Memory B cell (primary cell): ENCODE results near the gene EEF1A2.

Experiments used
- ATAC-seq: fragments of 150-1000 bp; cut with Tn5 transposase; 2 replicates; pipeline ENCODE4 v1.10.0; 2021; ENCODE audit warnings: low read depth, mild to moderate bottlenecking, moderate library complexity
- DNase-seq, 2 donors: peaks; one replicate each; pipeline ENCODE4 v3.0.0; 2022; ENCODE audit warnings: low spot score in 2 of 2
- H3K27ac Mint-ChIP-seq: one replicate; pipeline ENCODE4 v1.8.0; 2022; ENCODE audit warnings: mild to moderate bottlenecking, moderate library complexity, mixed read lengths
- H3K27me3 Mint-ChIP-seq: one replicate; pipeline ENCODE4 v1.8.0; 2022; ENCODE audit warnings: mixed read lengths
- H3K36me3 Mint-ChIP-seq: one replicate; pipeline ENCODE4 v1.8.0; 2022; ENCODE audit warnings: mild to moderate bottlenecking, mixed read lengths
- H3K4me1 Mint-ChIP-seq: one replicate; pipeline ENCODE4 v1.8.0; 2022; ENCODE audit warnings: mixed read lengths
- H3K4me3 Mint-ChIP-seq: one replicate; pipeline ENCODE4 v1.8.0; 2022; ENCODE audit warnings: mild to moderate bottlenecking, moderate library complexity, mixed read lengths
- H3K9me3 Mint-ChIP-seq: one replicate; pipeline ENCODE4 v1.8.0; 2022; ENCODE audit warnings: mixed read lengths

Gene EEF1A2

GRCh38 chr20:63540417-63541186 lies 41.7 kb upstream of the EEF1A2 start:
- H3K27ac Mint-ChIP-seq, result no peak overlapping the region

DNA sequence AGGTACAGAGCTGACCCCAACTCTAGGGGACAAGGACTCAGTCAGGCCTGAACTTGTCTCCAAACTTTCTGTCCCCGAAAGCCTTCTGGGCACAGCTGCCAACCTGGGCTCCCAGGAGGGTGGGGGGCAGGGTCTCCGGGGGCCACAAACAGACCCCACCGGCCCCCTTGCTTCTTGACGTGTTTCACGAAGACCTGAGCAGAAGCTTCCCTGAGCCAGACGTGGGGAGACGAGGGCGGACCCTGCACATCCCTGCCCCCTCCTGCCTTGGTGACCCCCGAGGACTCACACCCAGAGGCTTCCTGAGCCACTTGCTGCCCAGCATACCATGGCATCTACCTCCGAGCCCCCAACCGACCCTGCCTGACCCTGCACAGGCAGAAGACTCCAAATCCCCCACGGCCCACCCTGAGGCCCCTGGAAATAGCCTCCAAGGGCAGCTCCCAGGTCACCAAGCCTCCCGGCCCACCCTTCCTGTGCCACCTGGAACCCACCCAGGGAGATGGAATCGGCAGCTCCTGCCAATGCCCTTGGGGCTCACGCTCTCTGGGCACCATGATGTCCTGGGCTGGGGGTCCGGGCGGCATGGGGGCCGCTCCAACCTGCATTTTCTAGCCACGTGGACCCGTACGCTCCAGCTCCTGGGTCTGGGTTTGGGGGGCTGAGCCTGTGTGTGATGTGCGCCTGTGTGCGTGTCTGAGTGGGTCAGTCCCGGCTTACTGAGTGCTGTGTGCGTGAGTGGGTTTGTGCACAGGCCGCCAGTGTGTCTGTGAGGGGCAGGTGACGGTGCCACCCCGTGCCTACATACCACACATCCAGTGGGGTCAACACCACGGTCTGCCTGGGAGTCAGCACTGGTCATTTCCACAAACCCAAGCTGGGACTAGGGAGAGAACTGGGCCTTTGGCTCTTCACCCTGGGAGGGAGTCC lies 40.8 kb upstream of the EEF1A2 start:
- peak overlapping the region; percentile 73 for H3K27ac Mint-ChIP-seq
- H3K27me3 Mint-ChIP-seq, result peaks cover 8% of the 10 kb centered on the region
- H3K4me1 Mint-ChIP-seq, result peaks cover 24% of the 10 kb centered on the region
- no peak overlapping the region for H3K4me3 Mint-ChIP-seq
- no peaks in the 10 kb centered on the region for H3K9me3 Mint-ChIP-seq
- ATAC-seq (no peak), DNase-seq (no peak)
- H3K36me3 Mint-ChIP-seq, result no peaks in the 10 kb centered on the region

More at GRCh38 chr20:63540417-63541186, 41.7 kb upstream of the EEF1A2 start:
- H3K27me3 Mint-ChIP-seq, result peaks cover 8% of the 10 kb centered on the region
- H3K4me1 Mint-ChIP-seq, result peaks cover 30% of the 10 kb centered on the region
- peak overlapping the region; percentile 3 for H3K4me3 Mint-ChIP-seq
- no peak for ATAC-seq
- H3K9me3 Mint-ChIP-seq, result no peaks in the 10 kb centered on the region
- no peak for DNase-seq
- H3K36me3 Mint-ChIP-seq, result no peaks in the 10 kb centered on the region

- ATAC-seq (no peak), DNase-seq (no peak)
- Mint-ChIP-seq H3K4me3 (no peak overlapping the region), H3K27me3 (peaks cover 8% of the 10 kb centered on the region), H3K27ac (peak overlapping the region; percentile 73), H3K36me3 (no peaks in the 10 kb centered on the region), H3K9me3 (no peaks in the 10 kb centered on the region), H3K4me1 (peaks cover 20% of the 10 kb centered on the region)
Observed at GRCh38 chr20:63539092-63539430, 40.2 kb upstream of the EEF1A2 start.

- H3K4me1 Mint-ChIP-seq, result peaks cover 16% of the 10 kb centered on the region
- H3K27me3 Mint-ChIP-seq, result peaks cover 4% of the 10 kb centered on the region
- H3K27ac Mint-ChIP-seq, result peak overlapping the region; percentile 85
- DNase-seq, result peak in 1 of 2 donors; percentile 62
- no peaks in the 10 kb centered on the region for H3K36me3 Mint-ChIP-seq
- peak; percentile 25 for ATAC-seq
- H3K9me3 Mint-ChIP-seq, result no peaks in the 10 kb centered on the region
- peak overlapping the region; percentile 86 for H3K4me3 Mint-ChIP-seq
Observed at GRCh38 chr20:63538204-63539091, 39.6 kb upstream of the EEF1A2 start.

- Mint-ChIP-seq H3K27me3 (peaks cover 4% of the 10 kb centered on the region), H3K9me3 (no peaks in the 10 kb centered on the region), H3K4me3 (peak overlapping the region; percentile 86), H3K27ac (peak overlapping the region; percentile 85), H3K4me1 (peaks cover 12% of the 10 kb centered on the region), H3K36me3 (no peaks in the 10 kb centered on the region)
- ATAC-seq (peak; percentile 80), DNase-seq (peak; percentile 96)
Observed at GRCh38 chr20:63537525-63538203, 38.8 kb upstream of the EEF1A2 start.

DNA sequence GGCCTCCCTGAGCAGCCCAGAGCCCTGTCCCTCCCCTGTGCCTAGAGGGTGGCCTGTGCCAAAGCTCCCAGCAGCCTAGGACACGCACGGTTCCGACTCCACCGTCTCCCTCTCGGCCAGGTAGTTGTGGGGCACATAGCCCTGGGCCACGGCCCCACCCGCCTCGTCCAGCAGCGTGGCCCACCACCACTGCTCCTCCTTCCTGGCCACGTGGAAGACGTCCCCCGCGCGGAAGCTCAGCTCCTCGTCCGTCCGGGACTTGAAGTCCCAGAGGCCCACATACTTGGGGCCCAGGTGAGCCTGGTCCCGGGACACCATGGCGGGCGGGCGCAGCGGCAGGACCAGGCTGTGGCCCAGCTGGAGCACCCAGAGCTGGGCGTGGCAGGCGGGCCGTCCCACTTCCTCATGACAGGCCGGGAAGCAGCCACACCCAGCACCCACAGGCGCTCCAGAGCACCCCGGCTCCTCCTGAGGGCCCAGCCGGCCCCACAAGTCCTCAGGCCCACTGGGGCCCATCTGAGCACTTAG lies 38.2 kb upstream of the EEF1A2 start, which contains the start of gene PTK6:
PTK6 (minus strand) TSS at position 380 of the 528 bp plus-strand sequence; CDS start at position 318, 62 bp downstream.
- DNase-seq (no peak), ATAC-seq (peak; percentile 4)
- peak within 1 kb of the TSS; percentile 85 for H3K27ac Mint-ChIP-seq
- peaks cover 6% of the 10 kb centered on the region for H3K27me3 Mint-ChIP-seq
- no peaks in the 10 kb centered on the region for H3K36me3 Mint-ChIP-seq
- H3K9me3 Mint-ChIP-seq, result peaks cover 1% of the 10 kb centered on the region
- H3K4me3 Mint-ChIP-seq, result peak within 1 kb of the TSS; percentile 86
- H3K4me1 Mint-ChIP-seq, result peaks cover 13% of the 10 kb centered on the region

DNA sequence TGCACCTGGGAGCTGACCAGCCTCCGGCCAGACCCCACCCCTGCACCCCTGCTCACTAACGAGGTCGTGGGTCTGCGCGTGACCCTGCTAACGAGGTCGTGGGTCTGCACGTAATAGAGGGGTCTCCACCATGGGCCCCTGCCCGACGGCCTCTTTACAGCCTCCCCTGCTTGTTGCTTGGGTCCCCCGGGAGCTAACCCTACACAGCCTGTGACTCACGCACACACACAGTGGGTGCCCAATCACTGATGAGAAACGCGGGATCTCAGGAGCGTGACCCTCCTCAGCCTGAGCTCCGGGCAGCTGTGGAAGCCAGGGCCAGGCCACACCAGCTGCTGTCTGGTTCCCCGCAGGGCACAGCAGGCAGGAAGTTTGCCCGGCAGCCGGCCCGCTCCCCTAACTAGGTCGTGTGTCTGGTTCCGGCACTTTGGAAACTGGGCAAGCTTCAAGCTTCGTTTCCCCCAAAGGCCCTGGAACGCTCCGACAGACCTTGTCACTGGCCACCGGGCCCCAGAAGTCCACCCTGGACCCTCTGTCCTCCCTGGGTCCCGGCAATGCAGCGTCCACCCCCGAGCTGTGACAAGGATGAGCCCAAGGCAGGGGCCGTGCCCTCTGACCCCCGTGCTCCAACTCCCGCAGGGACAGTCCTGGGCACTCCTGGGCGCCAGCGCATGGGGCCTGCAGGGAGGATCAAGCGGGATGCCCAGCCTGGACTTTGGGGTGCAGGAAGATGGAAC lies 37.5 kb upstream of the EEF1A2 start:
- Mint-ChIP-seq H3K27me3 (peaks cover 9% of the 10 kb centered on the region), H3K4me3 (peak overlapping the region; percentile 86)

GRCh38 chr20:63534831-63535651 lies 36.2 kb upstream of the EEF1A2 start:
- Mint-ChIP-seq H3K27me3 (peaks cover 9% of the 10 kb centered on the region), H3K27ac (peak overlapping the region; percentile 65), H3K4me3 (no peak overlapping the region), H3K9me3 (peaks cover 3% of the 10 kb centered on the region), H3K4me1 (peaks cover 15% of the 10 kb centered on the region), H3K36me3 (peaks cover 2% of the 10 kb centered on the region)
- DNase-seq (no peak), ATAC-seq (no peak)

More for the DNA sequence above, 37.5 kb upstream of the EEF1A2 start:
- DNase-seq (no peak), ATAC-seq (no peak)
- Mint-ChIP-seq H3K4me1 (peaks cover 15% of the 10 kb centered on the region), H3K36me3 (peaks cover 2% of the 10 kb centered on the region), H3K27ac (peak overlapping the region; percentile 33), H3K9me3 (peaks cover 3% of the 10 kb centered on the region)

DNA sequence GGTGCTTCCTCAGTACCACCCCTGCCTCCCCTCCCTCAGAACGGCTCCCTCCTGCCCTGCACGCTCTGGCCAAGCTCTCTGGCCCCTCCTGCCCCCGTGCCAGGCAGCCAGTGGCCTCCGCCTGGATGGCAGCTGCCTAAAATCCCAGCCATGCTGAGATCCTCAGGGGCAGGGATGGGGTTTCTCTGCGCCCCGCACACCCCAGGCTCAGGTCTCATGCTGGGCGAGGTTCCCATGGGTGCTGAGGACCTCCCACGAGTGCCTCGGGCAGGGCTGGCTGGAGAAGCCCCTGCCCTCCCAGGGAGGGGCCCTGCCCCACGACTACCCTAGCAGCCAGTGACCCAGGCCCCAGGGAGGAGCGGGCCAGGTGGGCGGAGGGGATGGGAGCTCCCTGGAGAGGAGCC lies 35.5 kb upstream of the EEF1A2 start:
- Mint-ChIP-seq H3K36me3 (peaks cover 2% of the 10 kb centered on the region), H3K4me1 (peaks cover 15% of the 10 kb centered on the region), H3K9me3 (peaks cover 3% of the 10 kb centered on the region), H3K27me3 (peaks cover 10% of the 10 kb centered on the region), H3K4me3 (no peak overlapping the region), H3K27ac (no peak overlapping the region)
- DNase-seq, result no peak
- ATAC-seq, result no peak

- ATAC-seq (no peak), DNase-seq (peak in 1 of 2 donors; percentile 20)
- Mint-ChIP-seq H3K9me3 (peaks cover 3% of the 10 kb centered on the region), H3K27ac (no peak overlapping the region), H3K27me3 (peaks cover 11% of the 10 kb centered on the region), H3K4me3 (no peak overlapping the region), H3K36me3 (peaks cover 2% of the 10 kb centered on the region), H3K4me1 (peaks cover 15% of the 10 kb centered on the region)
Observed at GRCh38 chr20:63533871-63534393, 35.0 kb upstream of the EEF1A2 start.

GRCh38 chr20:63533388-63533787 lies 34.5 kb upstream of the EEF1A2 start:
- no peak for ATAC-seq

More at GRCh38 chr20:63533388-63533787, 34.5 kb upstream of the EEF1A2 start:
- Mint-ChIP-seq H3K27ac (no peak overlapping the region), H3K36me3 (peaks cover 2% of the 10 kb centered on the region), H3K9me3 (peaks cover 3% of the 10 kb centered on the region), H3K4me3 (no peak overlapping the region), H3K4me1 (peaks cover 20% of the 10 kb centered on the region), H3K27me3 (peaks cover 14% of the 10 kb centered on the region)
- DNase-seq, result no peak
